Measurements from ENCODE around the gene IFNGR1.

GRCh38 chr6:137218473-137218916 lies 690 bp downstream of the IFNGR1 start:
- TF ChIP-seq NFXL1 (IDR thresholded peaks at IDR 0.05; ENCODE audit: borderline replicate concordance): no peak
- TF ChIP-seq CTCF (IDR thresholded peaks at IDR 0.05 in 2 of 3, conservative IDR thresholded peaks at IDR 0.05 in 1 of 3; ENCODE audit: control insufficient read depth in 2 of 3, extremely low read depth in 1 of 3, insufficient read depth in 1 of 3, low read depth in 3 of 3, low read length in 3 of 3): no peak
- TF ChIP-seq TCF7 (IDR thresholded peaks at IDR 0.05; ENCODE audit: borderline replicate concordance): no peak
- TF ChIP-seq CEBPZ (IDR thresholded peaks at IDR 0.05; ENCODE audit: low read depth, low read length): no peak
- peak; percentile 54; the same call in 1 of the 2 replicates for TF ChIP-seq ATF2 (IDR thresholded peaks at IDR 0.05; ENCODE audit: low read length)

Measured in GM12878 (cell line).